Measurements from ENCODE around the gene PSME2.

Gene PSME2

GRCh38 chr14:24137529-24138395 lies 8.6 kb downstream of the PSME2 start:
- TF ChIP-seq CTCF (conservative IDR thresholded peaks at IDR 0.05; ENCODE audit: low read length), result no peak
- H3K4me3 ChIP-seq (ENCODE audit: low read length), result peak overlapping the region; percentile 79
- DNase-seq (ENCODE audit: low read depth), result no peak

- H3K4me3 ChIP-seq (ENCODE audit: low read length), result peak overlapping the region; percentile 79
- TF ChIP-seq CTCF (conservative IDR thresholded peaks at IDR 0.05; ENCODE audit: low read length), result no peak
- no peak for DNase-seq (ENCODE audit: low read depth)
Observed at GRCh38 chr14:24136684-24137528, 9.5 kb downstream of the PSME2 start.

GRCh38 chr14:24135834-24136683 lies 10.4 kb downstream of the PSME2 start, which contains the start of gene PSME1:
Gene PSME1 (plus strand): TSS chr14:24136194. CDS start chr14:24136263, 69 bp downstream.
- TF ChIP-seq CTCF (conservative IDR thresholded peaks at IDR 0.05; ENCODE audit: low read length), result no peak
- peak; percentile 80 for DNase-seq (ENCODE audit: low read depth)
- peak within 1 kb of the TSS; percentile 79 for H3K4me3 ChIP-seq (ENCODE audit: low read length)

- DNase-seq (ENCODE audit: low read depth), result no peak
- TF ChIP-seq CTCF (conservative IDR thresholded peaks at IDR 0.05; ENCODE audit: low read length), result no peak
Observed at GRCh38 chr14:24135584-24135833, 10.9 kb downstream of the PSME2 start.

GRCh38 chr14:24133735-24134134 lies 12.7 kb downstream of the PSME2 start:
- no peak for DNase-seq (ENCODE audit: low read depth)
- no peak overlapping the region for H3K4me3 ChIP-seq (ENCODE audit: low read length)
- TF ChIP-seq CTCF (conservative IDR thresholded peaks at IDR 0.05; ENCODE audit: low read length), result no peak

More at GRCh38 chr14:24135584-24135833, 10.9 kb downstream of the PSME2 start:
- peak overlapping the region; percentile 79 for H3K4me3 ChIP-seq (ENCODE audit: low read length)

GRCh38 chr14:24132976-24133375 lies 13.4 kb downstream of the PSME2 start:
- no peak overlapping the region for H3K4me3 ChIP-seq (ENCODE audit: low read length)
- no peak for DNase-seq (ENCODE audit: low read depth)
- no peak for TF ChIP-seq CTCF (conservative IDR thresholded peaks at IDR 0.05; ENCODE audit: low read length)

Data from AG10803 (cell line).